ENCODE measurements around the gene GLUD1.
"Not testable (repeated sequence)": the region's sequence is repeated elsewhere in the genome, so short reads cannot be mapped to it uniquely, and the experiment has no call there.

Gene GLUD1

DNA sequence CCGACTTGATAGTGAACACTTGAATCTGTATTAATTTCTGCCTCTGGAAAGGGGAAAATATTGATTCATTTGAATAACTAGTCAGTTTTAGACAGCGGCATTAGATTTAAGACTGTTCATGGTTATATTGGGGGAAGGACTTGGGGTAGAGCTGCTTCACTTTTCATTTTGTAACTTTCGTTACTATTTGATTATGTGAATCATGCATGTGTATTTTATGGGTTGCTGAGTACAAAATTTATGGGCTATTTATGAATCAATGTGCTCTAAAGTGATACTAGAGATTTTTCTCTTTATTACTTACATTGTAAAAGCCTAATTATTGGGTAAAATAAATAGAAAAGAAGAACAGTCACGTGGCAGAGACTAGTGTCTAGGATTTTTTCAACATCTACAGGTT is 4.9 kb downstream of the GLUD1 start:
- DNase-seq: no peak

DNA sequence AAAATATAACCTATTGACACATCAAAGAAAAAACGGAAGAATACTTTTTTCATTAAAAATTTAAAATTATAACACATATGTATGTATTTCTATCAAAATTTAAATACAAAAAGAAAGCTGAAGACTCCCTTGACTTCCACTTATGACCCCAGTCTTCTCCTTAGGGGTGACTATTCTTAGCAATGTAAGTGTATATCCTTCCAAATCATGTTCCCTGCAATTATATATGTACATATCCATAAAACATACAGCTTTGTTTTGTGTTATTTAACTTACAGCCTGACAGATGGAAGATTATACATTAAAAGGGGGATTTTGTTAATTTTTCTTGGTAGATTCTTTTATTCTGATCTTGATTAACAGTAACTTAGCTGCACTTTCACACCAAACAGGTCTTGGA is 9.1 kb downstream of the GLUD1 start:
- DNase-seq: no peak

- not testable (repeated sequence) for DNase-seq
Observed at GRCh38 chr10:87084291-87084782, 10.3 kb downstream of the GLUD1 start.

GRCh38 chr10:87083576-87084290 is 10.9 kb downstream of the GLUD1 start:
- not testable (repeated sequence) for DNase-seq

- not testable (repeated sequence) for DNase-seq
Observed at GRCh38 chr10:87082219-87082618, 12.4 kb downstream of the GLUD1 start.

- DNase-seq: not testable (repeated sequence)
Observed at GRCh38 chr10:87081574-87081973, 13.1 kb downstream of the GLUD1 start.

DNA sequence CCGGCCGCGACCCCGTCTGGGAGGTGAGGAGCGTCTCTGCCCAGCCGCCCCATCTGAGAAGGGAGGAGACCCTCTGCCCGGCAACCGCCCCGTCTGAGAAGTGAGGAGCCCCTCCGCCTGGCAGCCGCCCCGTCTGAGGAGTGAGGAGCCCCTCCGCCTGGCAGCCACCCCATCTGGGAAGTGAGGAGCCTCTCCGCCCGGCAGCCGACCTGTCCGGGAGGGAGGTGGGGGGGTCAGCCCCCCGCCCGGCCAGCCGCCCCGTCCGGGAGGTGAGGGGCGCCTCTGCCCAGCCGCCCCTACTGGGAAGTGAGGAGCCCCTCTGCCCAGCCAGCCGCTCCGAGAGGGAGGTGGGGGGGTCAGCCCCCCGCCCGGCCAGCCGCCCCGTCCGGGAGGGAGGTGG is 14.0 kb downstream of the GLUD1 start:
- not testable (repeated sequence) for DNase-seq

DNA sequence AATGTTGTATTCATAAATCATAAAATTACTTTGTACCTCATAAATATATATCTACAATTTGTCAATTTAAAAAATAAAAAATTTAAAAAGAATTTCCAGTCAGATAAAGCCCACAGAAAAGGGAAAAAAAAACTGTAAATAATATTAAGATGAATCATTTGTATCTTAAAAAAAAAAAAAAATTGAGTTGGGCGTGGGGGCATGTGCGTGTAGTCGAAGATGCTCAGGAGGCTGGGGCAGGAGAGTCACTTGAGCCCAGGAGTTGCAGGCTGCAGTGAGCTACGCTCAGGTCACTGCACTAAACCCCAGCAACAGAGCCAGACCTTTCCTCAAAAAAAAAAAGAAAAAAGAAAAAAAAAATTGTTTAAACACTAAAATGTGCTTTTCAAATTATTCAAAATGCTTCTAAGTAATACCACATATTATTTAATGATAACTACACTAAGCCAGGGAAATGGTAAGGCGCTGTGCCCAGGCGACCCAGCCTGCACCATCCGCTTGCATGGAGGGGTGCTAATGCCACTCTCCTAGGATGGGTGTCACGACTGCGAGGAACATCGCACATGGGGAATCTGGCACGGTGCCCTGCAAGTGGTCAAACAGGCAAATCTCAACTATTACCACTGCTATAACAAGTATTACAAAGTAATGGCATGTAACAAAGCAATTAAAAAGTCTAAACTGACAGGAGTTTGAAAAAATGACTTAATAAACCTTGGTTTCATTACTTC is 15.4 kb downstream of the GLUD1 start:
- DNase-seq: no peak

- not testable (repeated sequence) for DNase-seq
Observed at GRCh38 chr10:87076421-87076820, 18.2 kb downstream of the GLUD1 start.

DNA sequence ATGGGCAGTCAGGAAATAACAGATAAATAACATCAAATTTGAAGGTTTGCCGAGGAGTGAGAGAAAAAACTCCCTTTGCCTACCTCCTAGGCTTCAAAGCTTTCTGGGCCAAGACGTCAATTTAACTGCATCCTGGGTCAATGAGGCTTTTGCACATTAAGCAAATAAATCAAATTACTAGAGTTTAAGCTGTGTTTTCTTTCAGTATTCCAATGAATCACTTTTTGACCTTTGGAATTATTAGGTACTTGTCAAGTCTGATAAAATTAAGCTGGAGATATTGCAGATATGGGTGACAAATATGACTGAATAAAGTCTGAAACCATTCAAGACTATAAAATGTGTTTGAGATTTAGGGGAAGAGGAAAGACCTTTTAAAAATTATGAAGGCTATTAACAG is 22.2 kb downstream of the GLUD1 start:
- DNase-seq: no peak

GRCh38 chr10:87068281-87068680 is 26.4 kb downstream of the GLUD1 start:
- DNase-seq: no peak

DNA sequence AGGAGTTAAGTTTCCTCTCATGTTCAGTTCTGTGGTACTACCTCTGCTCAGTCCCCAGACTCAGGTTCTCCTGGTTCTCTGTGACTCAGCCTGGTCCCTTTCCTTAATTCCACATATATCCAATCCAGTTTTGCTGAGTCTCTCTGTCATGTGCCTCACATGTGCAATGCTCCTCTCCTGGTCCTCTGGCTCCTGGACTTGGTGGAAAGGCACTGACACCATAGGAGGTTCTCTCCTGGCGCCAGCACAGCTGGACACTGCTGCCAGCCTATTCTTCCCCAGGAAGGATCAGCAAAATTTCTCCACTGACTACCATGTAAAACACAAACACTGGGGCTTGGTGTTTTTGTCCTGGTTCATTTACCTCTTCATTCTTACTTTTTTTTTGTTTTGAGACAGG is 27.8 kb downstream of the GLUD1 start:
- DNase-seq: no peak

DNA sequence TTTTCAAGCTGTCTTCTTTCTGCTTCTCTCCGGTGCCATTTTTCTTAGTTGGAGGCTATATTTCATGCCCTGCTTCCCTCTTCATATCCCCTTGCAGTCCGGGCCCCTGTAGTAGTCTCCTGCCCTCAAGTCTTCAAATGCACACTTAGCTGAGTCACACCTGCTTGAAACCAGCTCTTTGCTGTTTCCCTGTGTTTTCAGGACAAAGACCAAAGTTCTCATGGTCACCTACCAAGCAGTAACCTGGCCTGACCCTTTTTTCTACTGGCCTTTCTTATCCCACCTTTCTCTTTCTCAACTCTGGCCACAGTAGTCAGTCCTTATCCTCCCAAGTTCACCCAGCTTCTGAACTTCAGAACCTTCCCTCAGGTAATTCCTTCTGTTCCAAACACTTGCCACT is 28.5 kb downstream of the GLUD1 start:
- DNase-seq: no peak

DNA sequence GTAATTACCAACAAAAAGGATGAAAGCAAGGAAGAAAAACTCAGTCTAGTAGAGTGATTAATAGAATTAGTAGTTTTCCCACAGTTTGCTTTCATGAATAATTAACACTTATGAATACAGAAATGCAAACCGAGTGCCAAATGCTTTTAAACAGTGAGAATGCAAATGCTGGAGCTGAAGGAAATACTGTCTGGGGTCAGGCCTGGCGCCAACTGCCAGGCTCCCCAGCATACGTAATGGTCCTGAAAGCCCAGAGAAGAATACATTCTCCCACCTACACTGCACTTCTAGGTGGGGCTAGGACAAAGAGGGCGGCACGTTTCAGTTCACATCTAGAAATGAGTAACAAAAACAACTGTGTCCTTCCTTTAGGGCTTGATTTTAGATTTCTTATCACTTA is 30.0 kb downstream of the GLUD1 start:
- no peak for DNase-seq

- DNase-seq: no peak
Observed at GRCh38 chr10:87060280-87060928, 34.2 kb downstream of the GLUD1 start.

DNA sequence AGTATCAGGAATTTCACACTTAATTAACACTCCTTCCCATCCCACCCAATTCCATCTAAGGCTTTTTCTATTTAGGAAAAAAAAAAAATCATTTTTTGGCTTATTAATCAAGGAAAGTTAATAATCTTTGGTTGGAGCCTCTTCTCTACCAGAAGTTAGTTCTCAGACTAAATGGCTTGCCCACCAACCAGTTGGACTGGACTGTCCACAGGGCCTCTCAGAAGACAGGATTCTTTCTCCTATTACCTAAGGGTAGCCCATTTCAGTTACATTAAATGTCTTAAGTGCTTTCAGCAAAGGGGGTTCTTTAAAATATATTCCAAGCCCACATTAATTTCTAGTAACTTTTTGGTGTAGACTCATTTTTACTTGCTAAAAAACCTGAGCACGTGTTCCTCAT is 35.2 kb downstream of the GLUD1 start:
- no peak for DNase-seq

DNA sequence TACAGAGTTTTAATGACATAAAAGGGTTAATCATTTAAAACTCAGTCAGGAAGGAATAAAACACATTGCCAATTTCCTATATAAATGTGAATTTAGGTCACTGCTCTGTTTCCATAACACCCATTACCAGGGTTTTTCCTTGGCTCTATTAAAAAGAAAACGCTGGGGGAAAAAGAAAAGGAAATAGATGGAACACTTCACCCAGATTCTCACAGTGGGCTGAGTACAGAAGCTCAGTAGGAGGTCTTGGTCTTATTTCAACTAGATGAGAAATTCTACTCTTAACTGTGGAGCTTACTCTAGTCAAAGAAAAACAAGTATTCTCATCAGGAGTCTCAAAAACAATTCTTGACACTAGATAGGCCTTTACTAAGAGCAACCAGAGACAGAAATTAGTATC is 36.5 kb downstream of the GLUD1 start:
- no peak for DNase-seq

DNA sequence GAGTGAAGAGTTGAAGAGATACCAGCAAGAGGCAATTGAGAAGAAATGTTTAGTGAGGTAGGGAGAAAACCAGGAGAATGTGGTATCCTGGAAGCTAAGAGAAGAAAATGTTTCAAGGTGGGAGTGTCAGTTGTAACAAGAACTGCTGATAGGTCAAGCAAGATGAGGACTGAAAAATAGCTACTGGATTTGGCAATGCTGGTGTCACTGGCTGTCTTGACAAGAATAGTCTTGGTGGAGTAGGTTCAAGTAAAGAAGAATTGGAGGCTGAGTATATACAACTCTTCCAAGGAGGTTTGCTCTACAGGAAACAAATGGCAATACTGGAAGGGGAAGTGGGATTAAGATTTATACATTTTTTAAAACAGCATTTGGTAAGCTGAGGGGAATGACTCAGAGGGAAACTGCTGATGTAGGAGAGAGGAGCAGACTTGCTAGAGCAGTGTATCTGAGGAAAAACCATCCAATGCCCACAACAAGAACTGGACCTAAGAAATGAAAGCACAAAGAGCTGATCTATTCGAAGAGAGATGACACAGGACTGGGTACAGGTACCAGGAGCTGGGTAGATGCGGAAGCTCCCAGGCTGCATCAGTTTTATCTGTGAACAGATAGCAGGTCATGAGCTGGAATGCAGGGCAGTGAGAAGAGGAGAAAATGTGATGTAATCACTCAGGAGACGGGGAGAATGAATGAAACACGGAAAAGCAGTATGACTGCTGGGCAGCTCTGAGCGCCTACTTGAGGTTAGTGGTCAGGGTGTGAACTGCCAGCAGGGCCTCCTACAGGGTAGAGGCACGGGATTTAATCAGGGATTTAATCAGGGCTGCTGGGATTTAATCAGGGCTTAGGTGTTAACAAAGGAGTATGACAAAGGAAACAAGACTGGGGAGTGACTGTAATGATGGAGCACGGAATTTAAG is 40.0 kb downstream of the GLUD1 start:
- no peak for DNase-seq

GRCh38 chr10:87053577-87054181 is 41.0 kb downstream of the GLUD1 start:
- no peak for DNase-seq

DNA sequence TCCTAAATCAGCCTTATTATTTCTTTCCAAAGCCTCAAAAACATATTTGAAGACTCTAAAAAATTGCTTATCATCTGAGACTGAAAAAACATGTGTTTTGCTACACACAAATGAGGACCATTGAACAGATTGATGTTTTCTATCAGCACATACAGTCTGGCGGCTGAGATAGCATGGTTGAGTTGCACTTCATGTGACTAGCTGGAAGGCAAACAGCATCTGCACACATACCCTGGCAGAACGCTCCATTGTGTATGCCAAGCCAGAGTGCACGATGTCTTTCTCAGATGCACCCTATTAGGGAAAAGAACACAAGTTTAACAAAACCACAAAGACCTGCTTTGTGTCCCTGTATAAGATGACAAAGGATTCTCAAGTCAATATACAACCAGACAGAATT is 41.5 kb downstream of the GLUD1 start:
- no peak for DNase-seq

DNA sequence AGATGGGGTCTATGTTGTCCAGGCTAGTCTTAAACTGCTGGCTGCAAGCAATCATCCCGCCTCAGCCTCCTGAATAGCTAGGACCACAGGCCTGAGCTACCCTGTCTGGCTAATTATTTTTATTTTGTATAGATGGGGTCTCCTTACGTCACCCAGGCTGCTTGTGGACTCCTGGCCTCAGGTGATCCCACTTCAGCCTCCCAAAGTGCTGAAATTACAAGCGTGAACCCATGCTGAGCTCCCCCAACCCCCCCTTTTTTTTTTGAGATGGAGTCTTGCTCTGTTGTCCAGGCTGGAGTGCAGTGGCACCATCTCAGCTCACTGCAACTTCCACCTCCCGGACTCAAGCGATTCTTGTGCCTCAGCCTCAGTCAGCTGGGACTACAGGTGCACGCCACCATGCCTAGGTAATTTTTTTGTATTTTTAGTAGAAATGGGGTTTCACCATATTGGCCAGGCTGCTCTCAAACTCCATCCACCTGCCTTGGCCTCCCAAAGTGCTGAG is 49.2 kb downstream of the GLUD1 start:
- no peak for DNase-seq

- not testable (repeated sequence) for DNase-seq
Observed at GRCh38 chr10:87043579-87043978, 51.1 kb downstream of the GLUD1 start.
